SK-N-SH treated with all-trans-retinoic acid at 6 μM for 48 hours (cell line): ENCODE data around the gene ZBTB42.

Experiments
- ARNTL ChIP-seq: fragments of 450-650 bp; formaldehyde crosslinking; IDR thresholded peaks from 2 replicates; pipeline ENCODE4 v1.5.0; 2020; ENCODE audit warnings: low read depth, mild to moderate bottlenecking, moderate library complexity, borderline replicate concordance
- CREB5 ChIP-seq: fragments of 250-450 bp; sonication (Bioruptor Pico); IDR thresholded peaks from 2 replicates; pipeline ENCODE4 v1.5.1; 2020; ENCODE audit warnings: low read depth, mild to moderate bottlenecking, moderate library complexity
- CSRNP3 ChIP-seq: fragments of 250-450 bp; sonication (Bioruptor Pico); IDR thresholded peaks from 2 replicates; pipeline ENCODE4 v1.5.1; 2021; ENCODE audit warnings: mild to moderate bottlenecking, moderate library complexity
- ESRRG ChIP-seq: fragments of 250-450 bp; sonication (Bioruptor Pico); IDR thresholded peaks from 2 replicates; pipeline ENCODE4 v1.6.1; 2021; ENCODE audit warnings: mild to moderate bottlenecking
- PATZ1 ChIP-seq: fragments of 250-450 bp; sonication (Bioruptor Pico); IDR thresholded peaks from 2 replicates; pipeline ENCODE4 v1.8.0; 2020; ENCODE audit warnings: mild to moderate bottlenecking, moderate library complexity, borderline replicate concordance
- RARB ChIP-seq: fragments of 250-450 bp; sonication (Bioruptor Pico); IDR thresholded peaks from 2 replicates; pipeline ENCODE4 v1.8.0; 2021; ENCODE audit warnings: mild to moderate bottlenecking, moderate library complexity
- TCF4 ChIP-seq: fragments of 250-450 bp; sonication (Bioruptor Pico); IDR thresholded peaks from 2 replicates; pipeline ENCODE4 v1.8.0; 2021; ENCODE audit warnings: mild to moderate bottlenecking, moderate library complexity, borderline replicate concordance
- ZFP3 ChIP-seq: fragments of 250-450 bp; sonication (Bioruptor Pico); IDR thresholded peaks from 2 replicates; pipeline ENCODE4 v1.5.0; 2020; ENCODE audit warnings: mild to moderate bottlenecking, moderate library complexity
- ZFP30 ChIP-seq: fragments of 450-650 bp; formaldehyde crosslinking; IDR thresholded peaks from 2 replicates; pipeline ENCODE4 v1.5.0; 2022; ENCODE audit warnings: mild to moderate bottlenecking, moderate library complexity

GRCh38 chr14:104794993-104795780 is 5.7 kb upstream of the ZBTB42 start, which contains the start of gene AKT1:
- TF ChIP-seq CREB5 (CRISPR knock-in tag) (no peak), CSRNP3 (CRISPR knock-in tag) (no peak), ESRRG (no peak), PATZ1 (CRISPR knock-in tag) (no peak), TCF4 (CRISPR knock-in tag) (no peak), RARB (CRISPR knock-in tag) (no peak), ARNTL (CRISPR knock-in tag) (no peak), ZFP30 (CRISPR knock-in tag) (no peak), ZFP3 (CRISPR knock-in tag) (no peak)
